Stimulated activated naive CD4-positive, alpha-beta T cell treated with Interleukin-2 at 50 U/mL for 16 hours (primary cell): ENCODE results near the gene DPM3.

Experiments used
- DNase-seq: peaks from one replicate; lab custom pipeline; 2025; lab: John Stamatoyannopoulos, UW

DPM3 gene

DNA sequence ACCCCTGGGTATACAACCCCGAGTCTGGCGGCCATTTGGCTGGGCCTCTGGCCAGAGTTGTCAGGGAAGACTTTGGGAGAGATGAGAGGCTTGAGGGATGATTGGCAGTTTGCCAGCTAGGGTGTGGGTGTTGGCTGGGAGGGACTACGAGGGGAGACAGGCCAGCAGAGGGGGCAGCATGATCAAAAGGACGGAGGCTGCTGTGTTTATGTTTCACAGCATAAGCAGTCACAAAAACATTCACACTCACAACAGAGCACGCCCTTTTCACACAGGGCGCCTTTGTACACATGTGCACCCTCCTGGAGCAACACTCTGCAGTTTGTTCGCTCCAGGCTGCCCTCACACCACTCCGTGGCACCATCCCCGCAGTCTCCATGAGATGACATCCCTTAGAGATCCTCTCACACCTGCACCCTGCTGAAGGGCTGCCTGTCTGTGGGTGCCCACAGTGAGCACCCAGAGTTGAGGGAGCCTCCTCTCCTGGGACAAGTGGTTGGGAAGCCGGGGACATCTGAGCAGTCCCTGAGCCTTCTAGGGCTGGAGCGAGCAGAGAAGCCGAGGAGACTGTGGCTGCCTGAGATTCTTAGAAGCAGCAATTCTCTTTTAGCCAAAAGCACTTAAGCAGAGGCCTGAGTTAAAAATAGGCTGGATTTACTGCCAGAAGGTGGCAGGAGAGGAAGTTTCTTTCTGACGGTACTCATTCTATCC, 46.3 kb downstream of the DPM3 start:
- no peak for DNase-seq

DNA sequence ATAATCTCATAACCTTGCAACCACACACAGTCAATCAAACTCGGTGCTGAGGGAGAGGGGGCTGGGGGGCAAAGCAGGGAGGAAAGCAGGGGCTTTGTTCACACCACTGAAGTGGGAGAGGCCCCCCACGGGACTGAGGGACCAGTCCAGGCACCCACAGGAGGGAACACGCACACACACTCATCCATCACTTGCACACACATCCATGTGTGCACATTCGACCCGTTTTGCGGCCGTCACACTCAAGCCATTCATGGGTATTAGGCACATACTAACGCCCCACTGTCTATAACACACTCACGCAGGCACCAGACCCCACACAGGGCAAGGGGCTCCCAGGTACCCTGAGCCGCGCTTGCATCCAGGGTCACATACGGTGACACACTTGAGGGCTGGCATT, 47.7 kb downstream of the DPM3 start:
- no peak for DNase-seq

DNA sequence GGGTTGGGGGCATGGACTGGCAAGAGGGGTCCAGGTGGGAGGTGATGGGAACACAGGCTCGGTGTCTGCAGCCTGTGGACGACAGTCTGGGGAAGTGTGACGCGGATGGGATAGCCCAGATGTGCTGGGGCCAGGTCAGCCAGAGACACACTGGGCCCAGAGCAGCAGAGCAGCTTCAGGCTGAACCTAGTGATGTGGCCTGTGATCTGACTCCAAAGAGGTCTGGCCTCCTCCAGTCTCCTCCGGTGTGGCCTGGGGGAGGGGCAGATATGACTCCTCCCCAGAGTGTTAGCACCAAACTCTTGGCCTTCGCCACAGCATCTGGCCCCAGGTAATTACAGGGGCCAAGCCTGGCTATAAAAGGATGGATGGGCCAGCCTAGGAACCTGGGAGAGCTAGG, 48.2 kb downstream of the DPM3 start:
- DNase-seq: no peak

DNA sequence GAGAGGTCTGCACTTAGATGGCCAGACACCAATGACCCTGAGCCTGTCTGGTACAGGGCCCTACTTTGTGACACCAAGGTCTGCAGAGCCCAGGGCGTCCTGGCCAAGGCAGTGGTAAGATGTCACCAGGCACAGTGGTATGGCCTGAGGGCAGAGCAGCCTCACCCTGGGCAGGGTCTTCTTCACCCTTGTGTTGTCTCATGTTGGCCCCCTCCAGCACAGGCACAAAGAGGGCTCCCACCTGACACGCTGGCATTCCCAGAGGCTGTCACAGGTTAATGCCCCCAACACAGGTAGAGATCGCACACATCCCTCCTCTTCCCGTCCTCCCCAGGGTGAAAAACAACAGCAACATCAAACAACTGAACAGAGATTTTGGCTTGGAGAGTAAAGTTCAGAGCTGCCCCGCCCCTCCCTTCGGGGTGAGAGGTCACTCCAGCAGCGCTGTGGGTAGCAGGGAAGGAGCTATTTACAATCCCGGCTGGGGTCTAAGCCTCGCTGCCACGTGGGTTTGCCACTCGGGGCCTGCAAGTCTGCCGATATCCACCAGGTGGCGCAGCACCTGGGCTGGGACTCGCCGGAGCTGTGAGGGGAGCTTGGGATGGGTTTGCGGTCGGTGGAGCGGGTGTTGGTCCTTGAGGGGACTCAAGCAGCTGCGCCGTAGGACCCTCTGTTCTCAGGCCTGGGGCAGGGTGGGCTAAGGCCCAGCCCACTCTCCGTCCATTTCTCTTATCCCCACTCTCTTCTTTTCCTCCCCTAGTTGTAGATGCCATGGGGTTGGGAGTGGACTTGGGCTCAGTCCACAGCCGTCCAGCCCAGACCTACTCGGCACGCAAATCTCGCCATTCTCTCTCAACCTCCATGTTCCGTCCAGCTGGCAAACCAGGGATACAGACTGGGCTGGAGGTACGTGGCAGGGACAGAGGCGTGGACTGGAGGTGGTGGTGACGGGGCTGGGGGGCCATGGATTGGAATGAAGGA, 49.0 kb downstream of the DPM3 start:
- peak; percentile 67 for DNase-seq
